ENCODE data around the gene PPP1R10.

DNA sequence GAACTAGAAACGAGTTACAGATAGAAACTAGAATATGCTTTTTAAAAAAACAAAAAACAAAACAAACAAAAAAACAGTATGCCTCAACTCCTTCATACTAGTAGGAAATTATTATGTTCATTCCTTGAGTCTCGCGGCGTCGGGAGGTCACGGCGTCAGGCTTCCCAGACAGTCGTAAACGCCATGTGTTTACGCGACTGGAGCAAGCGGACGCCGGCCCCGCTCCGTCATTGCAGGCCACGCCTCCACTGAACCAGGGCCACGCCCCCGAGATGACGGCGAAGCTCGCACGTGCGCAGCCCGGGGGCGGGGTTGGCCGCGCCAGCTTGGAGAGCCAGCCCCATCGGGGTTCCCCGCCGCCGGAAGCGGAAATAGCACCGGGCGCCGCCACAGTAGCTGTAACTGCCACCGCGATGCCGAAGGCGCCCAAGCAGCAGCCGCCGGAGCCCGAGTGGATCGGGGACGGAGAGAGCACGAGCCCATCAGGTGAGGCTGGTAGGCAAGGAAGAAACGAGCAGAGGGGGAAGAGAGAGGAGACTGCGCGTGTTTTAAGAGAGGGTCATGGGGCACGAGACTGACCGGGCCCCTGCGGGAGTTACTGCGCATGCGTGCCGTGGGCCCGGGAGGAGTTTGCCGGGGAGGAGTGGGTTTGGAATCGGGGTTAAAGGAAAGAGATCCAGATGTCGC, 45.8 kb downstream of the PPP1R10 start, which contains the start of gene ABCF1:
- TF ChIP-seq, protein P1, sequence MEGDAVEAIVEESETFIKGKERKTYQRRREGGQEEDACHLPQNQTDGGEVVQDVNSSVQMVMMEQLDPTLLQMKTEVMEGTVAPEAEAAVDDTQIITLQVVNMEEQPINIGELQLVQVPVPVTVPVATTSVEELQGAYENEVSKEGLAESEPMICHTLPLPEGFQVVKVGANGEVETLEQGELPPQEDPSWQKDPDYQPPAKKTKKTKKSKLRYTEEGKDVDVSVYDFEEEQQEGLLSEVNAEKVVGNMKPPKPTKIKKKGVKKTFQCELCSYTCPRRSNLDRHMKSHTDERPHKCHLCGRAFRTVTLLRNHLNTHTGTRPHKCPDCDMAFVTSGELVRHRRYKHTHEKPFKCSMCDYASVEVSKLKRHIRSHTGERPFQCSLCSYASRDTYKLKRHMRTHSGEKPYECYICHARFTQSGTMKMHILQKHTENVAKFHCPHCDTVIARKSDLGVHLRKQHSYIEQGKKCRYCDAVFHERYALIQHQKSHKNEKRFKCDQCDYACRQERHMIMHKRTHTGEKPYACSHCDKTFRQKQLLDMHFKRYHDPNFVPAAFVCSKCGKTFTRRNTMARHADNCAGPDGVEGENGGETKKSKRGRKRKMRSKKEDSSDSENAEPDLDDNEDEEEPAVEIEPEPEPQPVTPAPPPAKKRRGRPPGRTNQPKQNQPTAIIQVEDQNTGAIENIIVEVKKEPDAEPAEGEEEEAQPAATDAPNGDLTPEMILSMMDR (IDR thresholded peaks at IDR 0.05) = no peak
- peak; percentile 75 to 92 (median 88) for TF ChIP-seq POLR2A (IDR thresholded peaks at IDR 0.05)

Data from body of pancreas (tissue), 4 donors.